Fibroblast of lung (primary cell): ENCODE measurements around the gene KCNN4. TPM values are rescaled to one million over a fixed set of nuclear protein-coding genes. Genes with fewer than 3 reads are reported as not detected.

Experiments
- DNase-seq, 2 donors: peaks; one replicate each; pipeline versions ENCODE4 v3.0.0 to v3.0.0-alpha.2; 2010; ENCODE audit warnings: low read depth in 2 of 2
- H2AFZ ChIP-seq: 2 replicates; pipeline ENCODE4 v1.5.1; 2012; ENCODE audit warnings: low read length, control low read depth, inconsistent platforms
- H3K27ac ChIP-seq: 2 replicates; pipeline ENCODE4 v1.5.1; 2011; ENCODE audit warnings: low read length, control low read depth; ENCODE audit not compliant: insufficient read depth
- H3K27me3 ChIP-seq: 2 replicates; pipeline ENCODE4 v1.5.1; 2011; ENCODE audit warnings: mild to moderate bottlenecking, low read length; ENCODE audit not compliant: control insufficient read depth, insufficient read depth
- H3K36me3 ChIP-seq: 2 replicates; pipeline ENCODE4 v1.5.1; 2011; ENCODE audit warnings: low read length; ENCODE audit not compliant: control insufficient read depth, insufficient read depth
- H3K4me1 ChIP-seq: 2 replicates; pipeline ENCODE4 v1.5.1; 2011; ENCODE audit warnings: low read length; ENCODE audit not compliant: control insufficient read depth, insufficient read depth; ENCODE audit errors: extremely low read depth
- H3K4me2 ChIP-seq: 2 replicates; pipeline ENCODE4 v1.5.1; 2011; ENCODE audit warnings: low read length, control low read depth; ENCODE audit not compliant: insufficient read depth; ENCODE audit errors: extremely low read depth
- H3K4me3 ChIP-seq, 4 experiments: fragments of 200-600 bp in 1 of 4; sonication (generic) in 1 of 4; replicated peaks in 1 of 4; 2 replicates each; pipeline ENCODE4 v1.5.1; 2011 to 2016; ENCODE audit warnings: low read length in 4 of 4, low read depth in 3 of 4, mild to moderate bottlenecking in 3 of 4, control low read depth in 2 of 4, inconsistent platforms in 1 of 4, mixed read lengths in 1 of 4; ENCODE audit not compliant: insufficient read depth in 1 of 4; ENCODE audit errors: control extremely low read depth in 1 of 4
- H3K79me2 ChIP-seq: 2 replicates; pipeline ENCODE4 v1.5.1; 2012; ENCODE audit warnings: mild to moderate bottlenecking, low read length, inconsistent platforms; ENCODE audit not compliant: control insufficient read depth, insufficient read depth
- H3K9ac ChIP-seq: 2 replicates; pipeline ENCODE4 v1.5.1; 2011; ENCODE audit warnings: mild to moderate bottlenecking, low read length, control low read depth; ENCODE audit not compliant: insufficient read depth
- H3K9me3 ChIP-seq: 2 replicates; pipeline ENCODE4 v1.5.1; 2012; ENCODE audit warnings: low read depth, low read length; ENCODE audit not compliant: control insufficient read depth, insufficient read depth
- H4K20me1 ChIP-seq: 2 replicates; pipeline ENCODE4 v1.5.1; 2011; ENCODE audit warnings: low read length; ENCODE audit not compliant: control insufficient read depth, insufficient read depth; ENCODE audit errors: extremely low read depth
- CTCF ChIP-seq, 2 donors: IDR thresholded peaks in 1 of 2; conservative IDR thresholded peaks in 1 of 2; 1 replicate in 1 of 2; 2 replicates in 1 of 2; pipeline ENCODE4 v1.5.1; 2011 to 2012; ENCODE audit warnings: low read length in 2 of 2, control low read depth in 1 of 2, inconsistent platforms in 1 of 2, low read depth in 1 of 2, mild to moderate bottlenecking in 1 of 2
- EZH2 ChIP-seq: IDR thresholded peaks from 2 replicates; pipeline ENCODE4 v1.5.1; 2012; ENCODE audit warnings: low read length, control low read depth, mild to moderate bottlenecking; ENCODE audit errors: missing control alignments
- polyA plus RNA-seq, 2 donors: library from polyadenylated mRNA; depleted of rRNA in 1 of 2; stranded (reverse) in 1 of 2; unstranded in 1 of 2; fragments of >200 nt; gene quantifications; 2 replicates each; pipeline ENCODE4 v1.2.1, GENCODE V29; 2011 to 2012; ENCODE audit warnings: missing spikeins in 1 of 2
- total RNA-seq: library from RNA; depleted of rRNA; stranded (reverse); fragments of >200 nt; gene quantifications from 2 replicates; pipeline ENCODE4 v1.2.1, GENCODE V29; 2014

KCNN4 gene
- total and polyA plus RNA-seq, 2 donors (not counting 1 experiment from before 2014, with no cell fraction given) = 0.41 to 0.83 TPM

GRCh38 chr19:43802216-43802951 lies 21.6 kb upstream of the KCNN4 start, which contains the start of gene LYPD5:
Gene LYPD5, minus strand, starts transcription at chr19:43802447. Its CDS starts 67 bp downstream, at chr19:43802380.
- Histone ChIP-seq H3K4me2 (no peak within 1 kb of the TSS), H3K9me3 (no peaks in the 10 kb centered on the region), H3K36me3 (no peaks in the 10 kb centered on the region), H2AFZ (no peak within 1 kb of the TSS), H3K4me1 (no peaks in the 10 kb centered on the region), H3K27ac (no peak within 1 kb of the TSS), H3K79me2 (no peaks in the 10 kb centered on the region), H3K4me3 (no peak within 1 kb of the TSS), H4K20me1 (no peaks in the 10 kb centered on the region), H3K27me3 (peaks cover 3% of the 10 kb centered on the region), H3K9ac (no peak within 1 kb of the TSS)
- no peak for TF ChIP-seq CTCF (conservative IDR thresholded peaks at IDR 0.05 in 1 of 2, IDR thresholded peaks at IDR 0.05 in 1 of 2; ENCODE audit: low read depth in 1 of 2, low read length in 2 of 2)
- DNase-seq = no peak

GRCh38 chr19:43799502-43800142 lies 18.8 kb upstream of the KCNN4 start:
- Histone ChIP-seq H3K79me2 (no peaks in the 10 kb centered on the region), H4K20me1 (no peaks in the 10 kb centered on the region), H3K36me3 (no peaks in the 10 kb centered on the region), H3K9me3 (no peaks in the 10 kb centered on the region), H3K9ac (no peak overlapping the region), H3K4me1 (no peaks in the 10 kb centered on the region), H3K27me3 (peaks cover 16% of the 10 kb centered on the region), H3K4me2 (no peak overlapping the region), H3K4me3 (no peak overlapping the region), H2AFZ (no peak overlapping the region), H3K27ac (no peak overlapping the region)
- no peak for DNase-seq
- TF ChIP-seq CTCF (conservative IDR thresholded peaks at IDR 0.05 in 1 of 2, IDR thresholded peaks at IDR 0.05 in 1 of 2; ENCODE audit: low read depth in 1 of 2, low read length in 2 of 2) (no peak), EZH2 (no peak)

- TF ChIP-seq CTCF (conservative IDR thresholded peaks at IDR 0.05 in 1 of 2, IDR thresholded peaks at IDR 0.05 in 1 of 2; ENCODE audit: low read depth in 1 of 2, low read length in 2 of 2) (no peak), EZH2 (no peak)
- H3K4me3 ChIP-seq = peak overlapping the region; percentile 46 to 57 (median 51)
Measured at GRCh38 chr19:43798546-43799409, 18.0 kb upstream of the KCNN4 start.

More at GRCh38 chr19:43798546-43799409, 18.0 kb upstream of the KCNN4 start:
- DNase-seq = peak in 1 of 2 donors; percentile 42
- H4K20me1 ChIP-seq = no peaks in the 10 kb centered on the region
- H3K27me3 ChIP-seq = peaks cover 16% of the 10 kb centered on the region
- H3K4me1 ChIP-seq = no peaks in the 10 kb centered on the region
- peak overlapping the region; percentile 53 for H3K4me2 ChIP-seq
- H2AFZ ChIP-seq = peak overlapping the region; percentile 66
- H3K36me3 ChIP-seq = no peaks in the 10 kb centered on the region
- H3K79me2 ChIP-seq = no peaks in the 10 kb centered on the region
- H3K9ac ChIP-seq = no peak overlapping the region
- H3K27ac ChIP-seq = no peak overlapping the region
- no peaks in the 10 kb centered on the region for H3K9me3 ChIP-seq
